Activated CD4-positive, alpha-beta T cell treated with anti-CD3 and anti-CD28 coated beads for 36 hours (primary cell): Measurements from ENCODE around the gene ENTPD2. TPM values are rescaled to one million over a fixed set of nuclear protein-coding genes. Genes with fewer than 3 reads are reported as not detected.

Experiments
- ATAC-seq: fragments of 200-7000 bp; cut with Tn5 transposase; one replicate; pipeline ENCODE4 v1.10.0; 2021; ENCODE audit warnings: mild to moderate bottlenecking, moderate library complexity
- CTCF ChIA-PET: fragments of 350-600 bp; sonication (Branson Sonifier 250); formaldehyde crosslinking; loops from one replicate; lab custom pipeline; 2021; ENCODE audit warnings: antibody characterized with exemption; lab: Charles Lee
- POLR2A ChIA-PET: fragments of 350-600 bp; sonication (Branson Sonifier 250); formaldehyde crosslinking; loops from one replicate; lab custom pipeline; 2021; ENCODE audit warnings: antibody characterized with exemption, inconsistent platforms; lab: Charles Lee
- DNase-seq: peaks from one replicate; pipeline ENCODE4 v3.0.0-alpha.2; 2020
- H3K27ac Mint-ChIP-seq: one replicate; pipeline ENCODE4 v1.8.0; 2021; ENCODE audit warnings: mixed read lengths
- H3K27me3 Mint-ChIP-seq: one replicate; pipeline ENCODE4 v1.8.0; 2021; ENCODE audit warnings: mixed read lengths
- H3K36me3 Mint-ChIP-seq: one replicate; pipeline ENCODE4 v1.8.0; 2021; ENCODE audit warnings: low read depth, mixed read lengths
- H3K4me1 Mint-ChIP-seq: one replicate; pipeline ENCODE4 v1.8.0; 2021; ENCODE audit warnings: mixed read lengths
- H3K4me3 Mint-ChIP-seq: one replicate; pipeline ENCODE4 v1.8.0; 2021; ENCODE audit warnings: mild to moderate bottlenecking, moderate library complexity, mixed read lengths
- H3K9me3 Mint-ChIP-seq: one replicate; pipeline ENCODE4 v1.8.0; 2021; ENCODE audit warnings: low read depth, mixed read lengths
- intact Hi-C, 2 experiments: fragments of 100-400 bp; cut with DNase I in 1 of 2; cut with micrococcal nuclease in 1 of 2; formaldehyde crosslinking; loops; one replicate each; pipeline versions ENCODE4 v1.14.2 to v1.15.1; 2022 to 2024; cut with DNase I, micrococcal nuclease
- total RNA-seq, 2 experiments: library from RNA; stranded (reverse); gene quantifications; one replicate each; pipeline ENCODE4 v1.2.3, GENCODE V29; 2021

ENTPD2 gene
- under 1 TPM in 1 of 2 experiments, not detected in 1; 0.19 TPM for total RNA-seq

GRCh38 chr9:137053944-137054931 lies at the start of gene ENTPD2:
ENTPD2 (minus strand) TSS chr9:137054061; CDS start chr9:137053997, 64 bp downstream.
- no peaks in the 10 kb centered on the region for H3K9me3 Mint-ChIP-seq
- peak; percentile 43 for ATAC-seq
- ChIA-PET CTCF (interaction anchor here (0.6 to 2.6 kb wide), 2 partner anchors 7 to 31 kb away, joined by 3 to 17 read pairs; partner anchors contain the start of gene NPDC1), POLR2A (no interaction called here)
- H3K27me3 Mint-ChIP-seq: peaks cover 15% of the 10 kb centered on the region
- no peak within 1 kb of the TSS for H3K4me3 Mint-ChIP-seq
- H3K27ac Mint-ChIP-seq: no peak within 1 kb of the TSS
- DNase-seq: peak; percentile 65
- no peaks in the 10 kb centered on the region for H3K36me3 Mint-ChIP-seq
- intact Hi-C loops: no loop called here
- H3K4me1 Mint-ChIP-seq: peaks cover 5% of the 10 kb centered on the region

- Mint-ChIP-seq H3K4me1 (no peaks in the 10 kb centered on the region), H3K27ac (no peak overlapping the region), H3K4me3 (no peak overlapping the region), H3K36me3 (peaks cover 12% of the 10 kb centered on the region), H3K27me3 (no peaks in the 10 kb centered on the region), H3K9me3 (peaks cover 2% of the 10 kb centered on the region)
- DNase-seq (no peak), ATAC-seq (no peak)
- CTCF ChIA-PET: no interaction called here
- POLR2A ChIA-PET: no interaction called here
- intact Hi-C loops: no loop called here
Measured at GRCh38 chr9:137103206-137103999, 49.5 kb upstream of the ENTPD2 start.

GRCh38 chr9:137099231-137099630 lies 45.4 kb upstream of the ENTPD2 start:
- ChIA-PET CTCF (no interaction called here), POLR2A (no interaction called here)
- Mint-ChIP-seq H3K36me3 (peaks cover 20% of the 10 kb centered on the region), H3K4me1 (peaks cover 17% of the 10 kb centered on the region), H3K27me3 (no peaks in the 10 kb centered on the region), H3K27ac (no peak overlapping the region), H3K4me3 (no peak overlapping the region), H3K9me3 (peaks cover 2% of the 10 kb centered on the region)
- intact Hi-C loops: no loop called here
- ATAC-seq (no peak), DNase-seq (no peak)

- ChIA-PET POLR2A (no interaction called here), CTCF (no interaction called here)
- Mint-ChIP-seq H3K4me1 (peaks cover 17% of the 10 kb centered on the region), H3K36me3 (peaks cover 20% of the 10 kb centered on the region), H3K9me3 (no peaks in the 10 kb centered on the region), H3K27ac (no peak overlapping the region), H3K4me3 (no peak overlapping the region), H3K27me3 (no peaks in the 10 kb centered on the region)
- no peak for ATAC-seq
- no peak for DNase-seq
- intact Hi-C loops: no loop called here
Measured at GRCh38 chr9:137097761-137098462, 44.1 kb upstream of the ENTPD2 start.

DNA sequence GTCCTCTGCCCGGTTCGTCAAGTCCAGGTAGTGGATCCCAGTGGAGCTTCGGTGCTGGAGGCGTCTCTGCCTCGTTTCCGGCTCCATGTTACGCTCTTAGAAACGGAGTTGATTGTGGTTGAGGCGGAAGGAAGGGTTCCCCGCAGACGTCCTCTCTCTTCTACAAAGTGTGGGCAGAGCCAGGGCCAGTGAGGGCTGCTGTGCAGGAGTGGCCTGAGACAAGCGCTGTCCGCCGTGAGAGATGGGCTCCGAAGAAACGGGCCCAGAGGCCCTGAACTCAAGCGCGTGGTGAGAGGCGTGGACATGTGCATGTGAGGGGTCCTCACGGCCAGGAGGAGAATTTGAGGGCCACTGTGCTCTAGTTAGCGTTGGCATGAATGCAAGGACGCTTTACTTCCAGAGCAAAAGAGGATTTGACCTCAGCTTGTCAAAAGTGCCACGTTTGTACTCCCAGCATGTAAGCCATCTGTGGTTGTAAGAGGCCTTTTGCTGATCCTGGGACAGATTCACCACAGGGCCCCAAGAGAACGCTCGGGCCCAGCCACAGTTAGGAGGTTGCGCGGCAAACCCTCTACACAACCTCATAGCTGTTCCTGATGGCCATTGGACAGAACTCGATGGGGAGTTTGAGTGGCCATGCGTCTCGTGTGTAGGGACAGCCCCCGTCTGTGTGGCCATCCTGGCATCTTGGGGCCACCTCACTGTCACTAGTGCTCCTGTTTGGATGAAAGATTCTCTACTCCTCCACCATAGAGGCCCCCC lies 43.1 kb upstream of the ENTPD2 start:
- Mint-ChIP-seq H3K27ac (peak overlapping the region; percentile 91), H3K27me3 (no peaks in the 10 kb centered on the region), H3K4me1 (peaks cover 17% of the 10 kb centered on the region), H3K9me3 (no peaks in the 10 kb centered on the region), H3K36me3 (peaks cover 20% of the 10 kb centered on the region), H3K4me3 (no peak overlapping the region)
- ChIA-PET POLR2A (interaction anchor here (0.6 to 1.7 kb wide), 3 partner anchors 10 to 51 kb away, joined by 3 to 16 read pairs (median 4); partner anchors contain the start of gene MAN1B1), CTCF (interaction anchor here (0.9 to 2.4 kb wide), 4 partner anchors 17 to 140 kb away, joined by 3 to 10 read pairs (median 5); no protein-coding TSS in a partner anchor)
- intact Hi-C loops: loop anchor here in 1 of 2 experiments (1.0 kb wide), 1 partner anchor 17 kb away; the partner anchor contains the start of gene DPP7
- no peak for ATAC-seq
- no peak for DNase-seq

DNA sequence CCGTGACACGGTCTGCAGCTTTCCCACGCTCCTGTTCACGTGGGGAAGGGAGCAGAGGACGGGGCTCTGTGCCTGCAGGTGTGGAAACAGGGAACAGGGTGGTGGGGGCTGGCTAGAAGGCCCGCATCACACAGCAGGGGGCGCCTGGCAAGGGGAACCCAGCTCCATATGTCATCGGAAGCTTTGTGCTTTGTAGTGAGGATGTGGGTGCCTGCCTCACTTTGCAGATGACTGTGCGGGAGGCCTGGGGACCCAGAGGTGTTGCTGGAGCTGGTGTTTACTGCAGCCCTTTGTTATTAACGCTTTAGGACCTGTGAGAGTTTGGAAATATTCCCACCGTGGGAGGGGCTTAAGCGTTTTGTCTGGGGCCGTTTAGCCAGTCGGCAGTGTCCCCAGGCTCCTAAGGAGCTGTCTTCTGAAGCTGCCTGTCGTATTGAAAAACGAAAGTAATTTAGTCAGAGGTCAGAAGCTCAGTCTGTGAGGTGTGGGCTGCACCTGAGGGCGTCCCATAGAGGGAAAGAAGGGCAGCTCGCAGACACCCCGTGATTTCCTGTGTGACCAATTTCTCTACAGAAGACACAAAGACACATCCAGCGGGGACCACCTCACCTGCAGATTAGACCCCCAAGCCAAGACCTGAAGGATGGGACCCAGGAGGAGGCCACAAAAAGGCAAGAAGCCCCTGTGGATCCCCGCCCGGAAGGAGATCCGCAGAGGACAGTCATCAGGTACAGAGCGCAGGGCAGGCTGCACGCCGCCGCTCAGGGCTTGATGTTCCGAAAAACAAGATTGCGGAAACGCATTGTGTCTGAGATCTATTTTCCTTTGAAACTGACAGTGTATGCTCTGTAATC lies 42.0 kb upstream of the ENTPD2 start:
- Mint-ChIP-seq H3K4me1 (peaks cover 17% of the 10 kb centered on the region), H3K36me3 (peaks cover 22% of the 10 kb centered on the region), H3K4me3 (peak overlapping the region; percentile 70), H3K27me3 (no peaks in the 10 kb centered on the region), H3K9me3 (no peaks in the 10 kb centered on the region), H3K27ac (peak overlapping the region; percentile 91)
- CTCF ChIA-PET: interaction anchor here (0.6 to 2.4 kb wide), 35 partner anchors 10 to 610 kb away, joined by 3 to 17 read pairs (median 4); partner anchors contain the start of genes FUT7, MAN1B1, NPDC1 and NRARP
- peak; percentile 98 for ATAC-seq
- intact Hi-C loops: loop anchor here (1.0 to 2.0 kb wide), 3 partner anchors 9 to 19 kb away; partner anchors contain the start of gene DPP7 (in 2 of the 2)
- DNase-seq: peak; percentile 94
- POLR2A ChIA-PET: interaction anchor here (0.6 to 1.7 kb wide), 15 partner anchors 9 to 556 kb away, joined by 3 to 16 read pairs (median 4); partner anchors contain the start of genes FUT7, MAN1B1, SAPCD2 and TOR4A

DNA sequence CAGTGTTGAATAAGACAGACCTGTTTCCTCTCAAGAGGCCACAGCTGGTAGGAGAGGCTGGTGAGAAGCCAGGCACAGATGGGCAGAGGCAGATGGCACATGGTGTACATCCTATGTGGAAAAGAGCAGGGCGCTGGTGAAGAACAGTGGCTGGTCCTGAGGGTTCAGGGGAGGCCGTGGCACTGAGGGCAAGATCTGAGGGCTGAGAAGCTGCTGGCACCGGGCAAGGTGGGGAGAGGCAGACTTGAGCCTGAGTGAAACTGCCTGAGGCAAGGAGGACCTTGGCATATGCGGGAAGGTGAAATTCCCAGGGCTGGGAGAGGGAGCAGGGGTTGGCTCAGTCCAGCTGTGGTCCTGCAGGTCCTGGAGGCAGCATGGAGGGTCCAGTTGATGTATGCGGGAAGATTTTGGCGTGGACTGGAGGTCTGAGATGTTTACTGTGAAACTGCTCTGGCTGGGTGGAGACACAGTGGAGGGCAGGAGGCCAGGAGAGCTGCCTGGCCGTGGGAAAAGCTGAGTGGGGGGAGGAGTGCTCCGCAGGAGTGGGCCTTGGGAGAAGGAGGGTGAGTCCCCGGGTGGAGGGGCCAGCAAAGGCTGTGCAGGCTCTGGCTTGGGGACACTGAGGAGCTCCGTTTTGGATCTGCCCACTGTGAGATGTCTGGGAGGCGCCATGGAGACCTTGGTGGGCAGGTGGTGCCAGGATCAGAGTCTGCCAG lies 35.5 kb upstream of the ENTPD2 start:
- ATAC-seq (no peak), DNase-seq (no peak)
- Mint-ChIP-seq H3K36me3 (peaks cover 10% of the 10 kb centered on the region), H3K4me1 (peaks cover 36% of the 10 kb centered on the region), H3K27ac (peak overlapping the region; percentile 17), H3K27me3 (no peaks in the 10 kb centered on the region), H3K9me3 (no peaks in the 10 kb centered on the region), H3K4me3 (no peak overlapping the region)
- intact Hi-C loops: loop anchor here (5.0 kb wide), 2 partner anchors 38 to 1182 kb away; partner anchors contain the start of gene CAMSAP1 (in 1 of the 2)
- ChIA-PET POLR2A (no interaction called here), CTCF (interaction anchor here (0.8 to 1.5 kb wide), 3 partner anchors 34 to 147 kb away, joined by 3 to 5 read pairs (median 4); no protein-coding TSS in a partner anchor)

DNA sequence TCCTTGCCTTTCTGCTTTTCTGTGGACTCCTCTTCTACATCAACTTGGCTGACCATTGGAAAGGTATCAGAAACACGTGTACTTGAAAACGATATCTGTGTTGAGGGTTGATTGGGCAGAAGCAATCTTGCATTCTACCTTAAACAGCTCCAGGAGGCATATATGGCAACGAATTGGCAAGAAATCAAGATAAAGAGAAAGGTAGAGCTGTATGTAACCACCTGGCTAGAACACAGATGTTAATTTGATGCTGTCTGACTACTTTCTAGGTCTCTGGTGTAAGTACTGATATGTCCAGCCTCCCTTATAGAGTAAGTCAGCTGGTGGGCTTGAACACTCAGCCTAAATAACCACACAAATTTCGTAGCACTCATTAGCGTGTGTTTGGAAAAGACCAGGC lies 34.3 kb upstream of the ENTPD2 start:
- ChIA-PET POLR2A (interaction anchor here (0.6 kb wide), 1 partner anchor 89 kb away, joined by 6 read pairs; no protein-coding TSS in a partner anchor), CTCF (interaction anchor here (0.8 to 3.6 kb wide), 5 partner anchors 18 to 148 kb away, joined by 3 to 26 read pairs (median 5); partner anchors contain the start of genes ABCA2, FUT7 and SAPCD2)

More for the DNA sequence above, 34.3 kb upstream of the ENTPD2 start:
- peaks cover 46% of the 10 kb centered on the region for H3K4me1 Mint-ChIP-seq
- DNase-seq (no peak), ATAC-seq (no peak)
- intact Hi-C loops: loop anchor here (5.0 kb wide), 2 partner anchors 39 to 1181 kb away; partner anchors contain the start of gene CAMSAP1 (in 1 of the 2)
- H3K4me3 Mint-ChIP-seq: peak overlapping the region; percentile 82
- no peaks in the 10 kb centered on the region for H3K9me3 Mint-ChIP-seq
- peak overlapping the region; percentile 79 for H3K27ac Mint-ChIP-seq
- H3K36me3 Mint-ChIP-seq: peaks cover 10% of the 10 kb centered on the region
- H3K27me3 Mint-ChIP-seq: no peaks in the 10 kb centered on the region
